HepG2 (cell line): Measurements from ENCODE around the gene PRM3. TPM values are rescaled to one million over a fixed set of nuclear protein-coding genes. Genes with fewer than 3 reads are reported as not detected.
A peak's percentile ranks its signal among the peaks of the same experiment; 100 is the strongest.

Experiments used
- ARID3A ChIP-seq: IDR thresholded peaks from 2 replicates; pipeline ENCODE4 v1.6.1; 2012; ENCODE audit warnings: low read depth, low read length, improper control_type of control experiment
- ATF7 ChIP-seq, 2 experiments: fragments of 450-650 bp in 1 of 2; sonication (generic) in 1 of 2; formaldehyde crosslinking in 1 of 2; IDR thresholded peaks; 2 replicates each; pipeline versions ENCODE4 v1.4.0 to v1.6.1; 2016 to 2020; ENCODE audit warnings: antibody characterized with exemption in 1 of 2, mild to moderate bottlenecking in 1 of 2, missing genetic modification reagents in 1 of 2
- BATF2 ChIP-seq: sonication (generic); formaldehyde crosslinking; IDR thresholded peaks from 2 replicates; pipeline ENCODE4 v1.8.0; 2022; ENCODE audit warnings: mild to moderate bottlenecking, missing genetic modification reagents, moderate library complexity
- GRHL1 ChIP-seq: sonication (generic); formaldehyde crosslinking; conservative IDR thresholded peaks from 2 replicates; pipeline ENCODE4 v1.8.0; 2022; ENCODE audit warnings: missing genetic modification reagents
- HNRNPK ChIP-seq: fragments of 200-400 bp; formaldehyde crosslinking; IDR thresholded peaks from 2 replicates; pipeline ENCODE4 v1.6.1; 2018; ENCODE audit warnings: low read length, low read depth, moderate library complexity, mild to moderate bottlenecking; ENCODE audit not compliant: poor library complexity, severe bottlenecking
- KLF11 ChIP-seq: IDR thresholded peaks from 2 replicates; pipeline ENCODE4 v1.6.1; 2016; ENCODE audit warnings: missing compliant biosample characterization
- NKX3-1 ChIP-seq: sonication (generic); formaldehyde crosslinking; IDR thresholded peaks from 2 replicates; pipeline ENCODE4 v1.5.0; 2020; ENCODE audit warnings: missing genetic modification reagents
- PRDM10 ChIP-seq: sonication (generic); formaldehyde crosslinking; IDR thresholded peaks from 2 replicates; pipeline ENCODE4 v1.4.0; 2020; ENCODE audit warnings: low read depth, missing genetic modification reagents
- SIN3B ChIP-seq: fragments of 150-350 bp; IDR thresholded peaks from 2 replicates; pipeline ENCODE4 v1.6.1; 2014; ENCODE audit warnings: low read length
- TSC22D2 ChIP-seq: sonication (generic); formaldehyde crosslinking; IDR thresholded peaks from 2 replicates; pipeline ENCODE4 v1.5.1; 2020; ENCODE audit warnings: missing genetic modification reagents, mild to moderate bottlenecking, borderline replicate concordance
- ZBTB4 ChIP-seq: sonication (generic); formaldehyde crosslinking; IDR thresholded peaks from 2 replicates; pipeline ENCODE4 v1.4.0; 2020; ENCODE audit warnings: missing genetic modification reagents, mild to moderate bottlenecking, borderline replicate concordance
- ZBTB7A ChIP-seq: sonication (generic); formaldehyde crosslinking; IDR thresholded peaks from 2 replicates; pipeline ENCODE4 v1.8.0; 2022; ENCODE audit warnings: mild to moderate bottlenecking, missing genetic modification reagents
- ZNF124 ChIP-seq: sonication (generic); formaldehyde crosslinking; IDR thresholded peaks from 2 replicates; pipeline ENCODE4 v1.4.0; 2020; ENCODE audit warnings: missing genetic modification reagents
- ZNF326 ChIP-seq: sonication (generic); formaldehyde crosslinking; IDR thresholded peaks from 2 replicates; pipeline ENCODE4 v1.4.0; 2020; ENCODE audit warnings: missing genetic modification reagents, borderline replicate concordance
- ZNF549 ChIP-seq: sonication (generic); formaldehyde crosslinking; IDR thresholded peaks from 2 replicates; pipeline ENCODE4 v1.5.0; 2020; ENCODE audit warnings: missing genetic modification reagents
- ZNF598 ChIP-seq: sonication (generic); formaldehyde crosslinking; IDR thresholded peaks from 2 replicates; pipeline ENCODE4 v1.5.1; 2020; ENCODE audit warnings: mild to moderate bottlenecking, missing genetic modification reagents, borderline replicate concordance
- polyA plus RNA-seq, 8 experiments: library from polyadenylated mRNA; depleted of rRNA in 3 of 8; stranded (reverse) in 7 of 8; unstranded in 1 of 8; fragments of >200 nt; fragmentation: Illumina TruSeq in 4 of 8; extraction: Trizol in 4 of 8; gene quantifications; 2 replicates each; pipeline versions ENCODE4 v1.2.1 to v1.2.3, GENCODE V29; 2011 to 2016; ENCODE audit warnings: low read depth in 4 of 8, missing spikeins in 1 of 8, mixed read lengths in 1 of 8; ENCODE audit not compliant: insufficient read depth in 1 of 8
- total RNA-seq, 5 experiments: library from RNA; depleted of rRNA; stranded (reverse); fragments of >200 nt; fragmentation: Illumina TruSeq; extraction: Trizol; gene quantifications; 2 replicates each; pipeline ENCODE4 v1.2.3, GENCODE V29; 2016; ENCODE audit warnings: low read depth in 1 of 5

Gene PRM3
- total and polyA plus RNA-seq, 2 of the 13 experiments (the other 11 are each of a cell fraction or from before 2014, with no cell fraction given): not detected

- TF ChIP-seq ATF7 (IDR thresholded peaks at IDR 0.05): no peak
- peak; percentile 75; the same call in 1 of the 2 replicates for TF ChIP-seq ATF7 (CRISPR knock-in tag; IDR thresholded peaks at IDR 0.05)
- no peak for TF ChIP-seq PRDM10
- TF ChIP-seq TSC22D2: no peak
- no peak for TF ChIP-seq BATF2 (CRISPR knock-in tag)
- TF ChIP-seq NKX3-1 (CRISPR knock-in tag): no peak
- no peak; the same call in 1 of the 2 replicates for TF ChIP-seq ZNF598 (CRISPR knock-in tag)
- TF ChIP-seq KLF11 (CRISPR knock-in tag): peak; percentile 35; the same call in 1 of the 2 replicates
- no peak for TF ChIP-seq HNRNPK
- TF ChIP-seq ZNF326: no peak
- TF ChIP-seq GRHL1 (CRISPR knock-in tag): no peak
- peak; percentile 76; the same call in 1 of the 2 replicates for TF ChIP-seq ZBTB4 (CRISPR knock-in tag)
- TF ChIP-seq ZBTB7A (CRISPR knock-in tag): no peak
- no peak for TF ChIP-seq ZNF549 (CRISPR knock-in tag)
- no peak for TF ChIP-seq ARID3A
- no peak for TF ChIP-seq SIN3B
- TF ChIP-seq ZNF124: no peak; the same call in 1 of the 2 replicates
These were observed 34.4 kb upstream of the PRM3 start (continued) for GRCh38 chr16:11307639-11308492.
